Astrocyte of the cerebellum (primary cell): ENCODE data around the gene ROR2.

Experiments used
- DNase-seq: peaks from one replicate; pipeline ENCODE4 v3.0.0-alpha.2; 2011; ENCODE audit warnings: low read depth
- H3K4me3 ChIP-seq: 2 replicates; pipeline ENCODE4 v1.5.1; 2011; ENCODE audit warnings: mild to moderate bottlenecking, low read depth, low read length, moderate library complexity
- CTCF ChIP-seq: IDR thresholded peaks from 2 replicates; pipeline ENCODE4 v1.5.1; 2012; ENCODE audit warnings: low read length, low read depth, moderate library complexity, mild to moderate bottlenecking; ENCODE audit errors: missing control alignments
- in situ Hi-C: cut with HindIII; loops from 2 replicates; pipeline ENCODE4 v1.10.0; 2017; ENCODE audit warnings: low sequenced_read_pairs

ROR2 gene

GRCh38 chr9:91811024-91811909 is 138.8 kb downstream of the ROR2 start:
- no peak for DNase-seq
- no peak overlapping the region for H3K4me3 ChIP-seq
- no peak for TF ChIP-seq CTCF
- in situ Hi-C loops: no loop called here

GRCh38 chr9:91810286-91810905 is 139.6 kb downstream of the ROR2 start:
- in situ Hi-C loops: no loop called here
- no peak for DNase-seq
- H3K4me3 ChIP-seq: no peak overlapping the region
- TF ChIP-seq CTCF: no peak

GRCh38 chr9:91809581-91810285 is 140.3 kb downstream of the ROR2 start:
- H3K4me3 ChIP-seq: no peak overlapping the region
- no peak for DNase-seq
- in situ Hi-C loops: no loop called here
- no peak for TF ChIP-seq CTCF

- in situ Hi-C loops: no loop called here
- no peak for DNase-seq
- TF ChIP-seq CTCF: no peak
Observed at GRCh38 chr9:91807643-91808246, 142.3 kb downstream of the ROR2 start.

GRCh38 chr9:91805031-91805430 is 145.0 kb downstream of the ROR2 start:
- TF ChIP-seq CTCF: no peak
- no peak overlapping the region for H3K4me3 ChIP-seq
- no peak for DNase-seq
- in situ Hi-C loops: no loop called here

More at GRCh38 chr9:91807643-91808246, 142.3 kb downstream of the ROR2 start:
- H3K4me3 ChIP-seq: no peak overlapping the region

- no peak overlapping the region for H3K4me3 ChIP-seq
- no peak for TF ChIP-seq CTCF
- in situ Hi-C loops: no loop called here
- DNase-seq: no peak
Observed at GRCh38 chr9:91803970-91804752, 145.9 kb downstream of the ROR2 start.
